GF-D8 (cell line): ENCODE results near the gene SEMA5A.
"Not testable (repeated sequence)": the region's sequence is repeated elsewhere in the genome, so short reads cannot be mapped to it uniquely, and the experiment has no call there.

ENCODE experiments used
- DNase-seq: peaks from one replicate; lab custom pipeline; 2025; lab: John Stamatoyannopoulos, UW

The SEMA5A gene

GRCh38 chr5:9440517-9440916, 105.4 kb downstream of the SEMA5A start:
- DNase-seq = no peak

DNA sequence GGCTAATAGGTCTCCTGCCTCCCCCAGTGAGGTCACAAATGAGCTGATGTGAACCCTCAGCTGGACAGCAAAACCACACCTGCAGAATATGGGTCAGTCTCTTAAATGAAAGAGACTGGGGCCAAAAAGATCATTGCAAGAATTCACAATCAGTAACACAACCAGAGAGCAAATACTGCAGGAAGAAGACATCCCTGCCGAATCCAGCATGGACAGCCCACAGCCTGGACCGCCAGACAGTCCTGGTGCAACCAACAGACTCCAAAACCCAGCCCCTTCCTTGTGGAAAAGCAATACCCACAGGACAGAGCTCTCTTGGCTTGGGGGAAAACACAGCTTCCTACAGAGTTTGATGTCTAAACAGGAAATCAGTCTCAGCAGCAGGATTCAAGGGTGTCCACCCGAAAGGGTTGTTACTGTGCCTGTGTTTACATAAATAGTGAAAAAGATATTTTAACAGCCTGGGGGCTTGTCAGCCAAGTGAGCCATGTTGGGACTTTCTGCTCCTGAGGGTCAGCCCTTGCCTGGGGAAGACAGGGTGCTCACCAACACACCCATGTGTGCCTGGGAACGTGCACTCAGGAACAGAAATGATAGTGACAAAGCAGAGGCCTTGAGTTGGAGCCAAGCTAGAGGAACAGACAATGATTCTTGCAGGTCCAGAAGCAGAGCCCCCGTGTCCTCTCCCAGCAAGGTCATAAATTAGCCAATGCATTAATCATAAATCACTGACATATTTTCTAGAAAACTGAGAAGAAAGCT, 106.2 kb downstream of the SEMA5A start:
- no peak for DNase-seq

GRCh38 chr5:9438596-9439354, 107.1 kb downstream of the SEMA5A start:
- no peak for DNase-seq

DNA sequence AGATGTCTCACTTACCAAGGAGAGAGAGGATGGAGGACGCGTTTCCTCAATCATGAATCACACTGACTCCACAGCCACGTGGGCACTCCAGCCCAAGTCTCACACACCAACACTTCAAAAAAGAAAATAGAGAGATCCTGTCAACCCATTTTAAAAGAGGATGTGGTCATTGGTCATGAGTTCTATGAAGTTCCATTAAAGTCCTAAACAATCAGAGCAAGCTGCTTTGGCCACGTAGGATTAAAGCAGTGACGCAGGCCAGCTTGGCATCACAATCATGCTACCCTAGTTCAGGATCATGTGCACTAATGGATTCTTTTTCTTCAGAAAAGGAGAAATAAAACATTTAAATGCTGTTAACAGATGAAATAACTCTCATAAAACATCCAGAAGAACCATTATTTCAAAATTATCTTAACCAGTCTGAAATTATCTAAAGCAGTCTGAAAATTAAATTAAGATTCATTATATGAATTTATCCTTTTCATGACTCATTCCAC, 108.1 kb downstream of the SEMA5A start:
- DNase-seq = no peak

GRCh38 chr5:9431496-9432258, 114.2 kb downstream of the SEMA5A start:
- DNase-seq = no peak

DNA sequence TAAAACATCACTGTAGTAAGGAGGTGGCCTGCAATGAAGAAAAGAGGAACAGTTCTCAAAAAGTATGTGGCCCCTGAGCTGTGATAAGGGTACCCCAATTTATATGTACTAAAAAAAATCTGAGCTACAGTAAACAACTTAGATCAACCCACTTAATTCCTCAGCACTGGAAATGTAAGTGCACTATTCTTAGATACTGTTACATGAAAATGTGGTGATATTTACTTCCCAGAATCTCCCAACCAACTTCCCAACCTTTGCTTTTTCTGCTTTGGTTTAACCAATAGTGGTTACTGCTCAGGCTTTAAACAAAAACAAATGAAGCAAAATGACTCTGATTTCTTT, 114.8 kb downstream of the SEMA5A start:
- no peak for DNase-seq

DNA sequence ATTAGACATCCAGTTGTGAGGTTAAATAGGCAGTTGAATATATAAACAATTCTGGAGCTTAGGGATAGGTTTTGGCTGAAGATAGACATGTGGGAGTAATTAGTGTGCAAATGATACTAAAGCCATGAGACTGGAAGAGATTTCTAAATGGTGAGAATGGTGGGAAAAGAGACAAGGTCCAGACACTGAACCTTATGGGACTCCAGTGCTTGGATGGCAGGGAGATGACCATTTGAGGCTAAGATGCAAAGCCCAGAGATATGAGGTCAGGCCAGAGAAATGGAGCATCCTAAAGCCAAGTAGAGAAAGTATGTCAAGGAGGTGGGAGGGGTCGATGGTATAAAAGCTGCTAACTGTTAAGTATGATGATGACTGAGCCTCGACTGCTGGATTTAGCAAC, 115.6 kb downstream of the SEMA5A start:
- DNase-seq = no peak

DNA sequence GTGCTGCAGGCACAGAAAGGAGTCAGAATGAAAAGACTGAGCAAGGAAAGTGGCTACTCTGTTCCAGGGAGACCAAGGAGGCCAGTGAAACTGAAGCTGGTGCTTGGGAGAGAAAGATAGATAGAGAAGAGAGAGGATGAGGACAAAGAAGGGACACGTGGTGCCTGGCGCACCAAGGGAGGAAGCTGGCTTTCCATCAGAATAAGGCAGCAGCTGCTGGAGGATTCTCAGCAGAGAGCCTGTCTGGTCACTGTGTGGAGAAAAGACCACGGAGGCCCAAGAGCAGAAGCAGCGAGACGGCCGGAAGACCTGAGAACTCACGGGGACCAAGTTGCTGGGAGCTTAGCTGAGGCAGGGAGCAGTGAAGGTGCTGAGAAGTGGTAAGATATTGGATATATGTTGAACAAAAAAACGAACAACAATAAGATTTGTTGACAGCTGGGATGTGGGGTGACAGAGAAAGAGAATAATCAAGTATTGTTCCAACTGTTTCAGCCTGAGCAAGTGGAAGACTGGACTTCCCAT, 116.1 kb downstream of the SEMA5A start:
- no peak for DNase-seq

DNA sequence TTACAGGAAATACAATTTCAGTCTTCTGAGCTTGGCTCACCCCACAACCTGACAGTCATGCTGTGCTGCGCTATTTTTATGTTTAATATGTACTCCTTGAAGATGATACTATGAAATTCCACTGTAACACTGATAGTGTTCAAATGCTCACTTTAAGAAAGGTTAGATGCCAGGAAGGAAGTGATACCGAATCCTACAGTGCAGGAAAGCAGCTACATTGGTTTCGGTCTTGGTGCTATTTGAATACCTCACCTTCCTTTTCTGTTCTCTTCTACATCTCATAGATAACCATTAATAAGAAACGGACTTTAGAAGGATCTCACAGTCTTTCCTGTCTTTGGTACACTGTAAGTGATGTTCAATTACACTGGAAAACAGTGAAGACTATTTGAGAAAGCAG, 117.6 kb downstream of the SEMA5A start:
- no peak for DNase-seq

DNA sequence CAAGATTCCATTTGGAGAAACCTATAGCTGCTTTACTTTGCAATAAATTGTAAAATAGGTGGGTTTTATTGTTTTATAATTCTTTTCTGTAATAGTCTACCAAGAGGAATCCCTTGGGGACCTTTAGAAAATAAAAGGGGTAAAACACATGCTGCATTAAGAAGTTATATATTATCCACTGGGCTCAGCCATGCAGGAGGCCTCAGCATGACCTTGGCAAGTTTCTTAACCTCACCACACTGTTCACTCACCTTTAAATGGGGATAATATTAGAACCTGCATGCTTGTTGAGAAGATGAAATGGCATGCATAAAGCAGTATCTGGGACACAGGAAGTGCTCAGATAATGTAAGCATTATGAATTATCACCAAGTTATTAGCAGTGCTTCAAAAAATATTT, 120.2 kb downstream of the SEMA5A start:
- no peak for DNase-seq

- DNase-seq = no peak
These were observed 122.3 kb downstream of the SEMA5A start for GRCh38 chr5:9423571-9423970.

- DNase-seq = no peak
These were observed 124.0 kb downstream of the SEMA5A start for GRCh38 chr5:9421884-9422283.

DNA sequence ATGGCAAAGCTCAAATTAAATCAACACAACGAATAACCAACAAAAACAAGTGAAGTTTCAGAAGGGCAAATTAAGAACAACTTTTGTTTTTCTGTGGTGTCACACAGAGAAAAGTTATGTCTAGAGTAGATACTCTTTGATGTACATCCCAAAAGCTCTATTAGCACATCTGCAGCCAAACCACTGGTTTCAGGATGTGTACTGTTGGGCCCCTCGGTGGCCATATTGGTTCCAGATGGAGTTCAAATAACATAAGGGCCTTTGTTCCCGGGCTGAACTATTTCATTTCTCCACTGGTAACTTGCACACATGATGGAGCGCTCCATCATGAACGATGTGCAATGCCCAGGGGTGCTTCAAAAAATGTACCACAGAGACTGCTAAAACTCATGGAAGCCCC, 126.1 kb downstream of the SEMA5A start:
- DNase-seq = no peak

GRCh38 chr5:9415566-9415965, 130.3 kb downstream of the SEMA5A start:
- no peak for DNase-seq

- DNase-seq = no peak
These were observed 130.8 kb downstream of the SEMA5A start for GRCh38 chr5:9415091-9415490.

GRCh38 chr5:9411142-9411541, 134.7 kb downstream of the SEMA5A start:
- no peak for DNase-seq

- no peak for DNase-seq
These were observed 136.4 kb downstream of the SEMA5A start for GRCh38 chr5:9409413-9409960.

DNA sequence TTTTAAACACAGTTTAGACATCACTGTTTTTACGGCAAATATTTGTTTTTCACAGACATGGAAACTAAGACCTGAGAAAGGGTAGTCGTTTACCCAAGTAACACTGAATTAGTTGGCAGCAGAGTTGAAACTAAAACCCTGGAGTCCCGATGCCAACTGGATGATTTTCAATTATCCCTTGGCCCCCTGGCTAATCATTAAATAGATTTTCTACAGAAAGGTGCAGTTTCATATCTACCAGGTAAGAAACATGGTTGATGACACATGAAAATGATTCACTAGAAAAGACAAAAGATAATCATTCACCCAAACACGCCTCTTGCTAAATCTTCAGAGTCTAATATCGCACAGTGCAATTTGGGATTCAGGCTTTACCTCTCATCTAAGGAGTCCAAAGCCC, 136.9 kb downstream of the SEMA5A start:
- DNase-seq = no peak

DNA sequence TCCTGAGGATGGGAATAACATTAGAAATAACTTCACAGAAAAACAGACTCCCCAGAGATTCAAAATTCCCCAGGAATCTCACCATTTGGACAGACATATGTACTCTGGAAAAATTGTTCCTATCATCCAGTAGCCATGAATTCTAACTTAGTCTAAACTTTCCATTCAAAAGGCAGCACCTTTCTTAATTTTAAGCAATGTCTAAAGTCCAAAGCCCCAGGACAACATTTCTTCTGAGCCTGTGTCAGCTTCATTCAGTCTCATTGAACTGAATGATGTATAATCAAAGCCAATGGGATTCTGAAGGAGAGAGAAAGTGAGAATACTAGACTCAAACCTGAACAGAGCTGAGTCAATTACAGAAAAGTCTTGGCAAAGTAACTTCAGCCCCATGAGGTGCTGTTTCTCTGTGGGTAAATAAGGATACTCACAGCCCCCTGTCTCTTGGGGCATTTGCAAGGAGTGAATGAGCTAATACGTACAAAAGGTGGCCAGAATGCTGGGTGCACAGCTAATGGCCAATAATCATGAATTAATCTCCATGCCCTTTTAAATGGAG, 140.6 kb downstream of the SEMA5A start:
- DNase-seq = no peak

- DNase-seq = no peak
These were observed 143.9 kb downstream of the SEMA5A start for GRCh38 chr5:9401786-9402472.

- not testable (repeated sequence) for DNase-seq
These were observed 146.1 kb downstream of the SEMA5A start for GRCh38 chr5:9399783-9400182.
